Adrenal gland (tissue), 12 donors: ENCODE results near the gene KAT6B. TPM values are rescaled to one million over a fixed set of nuclear protein-coding genes. Genes with fewer than 3 reads are reported as not detected.
A peak's percentile ranks its signal among the peaks of the same experiment; 100 is the strongest.

Experiments used
- DNase-seq, 7 donors: peaks; one replicate each; pipeline ENCODE4 v3.0.0-alpha.2; 2019 to 2020
- H3K27ac ChIP-seq, 5 donors: fragments of 200-600 bp; sonication (generic) in 4 of 5; 1 replicate in 3 of 5; 2 replicates in 2 of 5; pipeline versions ENCODE4 v1.5.1 to v1.8.0; 2016 to 2020; ENCODE audit warnings: mild to moderate bottlenecking in 1 of 5
- H3K27me3 ChIP-seq: fragments of 200-600 bp; 2 replicates; pipeline ENCODE4 v1.8.0; 2021
- H3K36me3 ChIP-seq, 2 donors: fragments of 200-600 bp; replicated peaks in 1 of 2; 1 replicate in 1 of 2; 2 replicates in 1 of 2; pipeline versions ENCODE4 v1.5.1 to v1.8.0; 2018 to 2022
- H3K4me1 ChIP-seq, 2 donors: fragments of 200-600 bp; replicated peaks in 1 of 2; 1 replicate in 1 of 2; 2 replicates in 1 of 2; pipeline versions ENCODE4 v1.5.1 to v1.8.0; 2018 to 2021
- H3K4me3 ChIP-seq, 4 donors: fragments of 200-600 bp; sonication (generic) in 3 of 4; one replicate each; pipeline ENCODE4 v1.5.1; 2016 to 2018
- H3K9me3 ChIP-seq, 3 donors: fragments of 200-600 bp; sonication (generic) in 1 of 3; replicated peaks in 1 of 3; 1 replicate in 2 of 3; 2 replicates in 1 of 3; pipeline versions ENCODE4 v1.5.1 to v1.8.0; 2016 to 2021
- CTCF ChIP-seq, 6 experiments: fragments of 450-650 bp in 4 of 6; fragments of 200-600 bp in 2 of 6; sonication (generic) in 1 of 6; IDR thresholded peaks; 1 replicate in 5 of 6; 2 replicates in 1 of 6; pipeline versions ENCODE4 v1.5.1 to v1.8.0; 2016 to 2021; ENCODE audit warnings: antibody characterized with exemption in 6 of 6, mild to moderate bottlenecking in 2 of 6, moderate library complexity in 1 of 6
- POLR2A ChIP-seq, 2 donors: fragments of 450-650 bp; IDR thresholded peaks; one replicate each; pipeline ENCODE4 v1.6.1; 2017; ENCODE audit warnings: antibody characterized with exemption in 2 of 2, mild to moderate bottlenecking in 2 of 2, moderate library complexity in 1 of 2
- WGBS, 4 donors: extraction: QIAGEN DNeasy Blood & Tissue Kit in 2 of 4; methylation state at CpG; one replicate each; pipeline versions ENCODE4 v1.1.5 to v1.1.7; 2013 to 2017; 5-methylcytosine and 5-hydroxymethylcytosine counted together
- intact Hi-C, 2 donors: fragments of 100-400 bp; cut with DNase I; formaldehyde crosslinking; loops; one replicate each; pipeline versions ENCODE4 v1.14.1 to v1.15.0; 2022 to 2023
- polyA plus RNA-seq, 3 donors: library from polyadenylated mRNA; stranded (reverse); fragments of 200-250 nt in 2 of 3; fragments of 350-450 nt in 1 of 3; fragmentation: Illumina TruSeq in 1 of 3; extraction: RNeasy Lipid Tissue Mini Kit (QIAGEN cat#74804) in 1 of 3; gene quantifications; one replicate each; pipeline ENCODE4 v1.2.3, GENCODE V29; 2013 to 2014
- total RNA-seq, 9 donors: library from RNA; depleted of rRNA in 4 of 9; stranded (reverse); fragments of >200 nt in 4 of 9; fragments of 120-200 nt in 1 of 9; fragmentation: NEBNext Ultra II Directional in 1 of 9; extraction: Animal tissue kit (Norgen Biotek cat#: 25700) in 1 of 9; gene quantifications; one replicate each; pipeline versions ENCODE4 v1.1.0 to v1.2.4, GENCODE V29; 2013 to 2023
- donor health status: healthy with polysubstance abuse.
- donor health status: Bipolar disorder and iron deficiency.
- donor health status: DM: yes; HTN: yes; CAD: no.
- donor health status: DM: no; HTN: no; CAD: no.
- donor health status: DM: no; HTN: no; CAD: no.
- donor health status: DM: yes; HTN: yes; CAD: no.

KAT6B gene
- total and polyA plus RNA-seq, 12 donors: 6.0 to 50.2 (median 25.8) TPM

GRCh38 chr10:74835963-74836362 lies 9.6 kb downstream of the KAT6B start:
- Histone ChIP-seq H3K36me3 (no peaks in the 10 kb centered on the region), H3K4me1 (peaks cover 15 to 55% of the 10 kb centered on the region in 2 donors), H3K9me3 (no peaks in the 10 kb centered on the region), H3K27me3 (no peaks in the 10 kb centered on the region), H3K4me3 (no peak overlapping the region), H3K27ac (peak overlapping the region in 1 of 5 donors; percentile 20)
- TF ChIP-seq POLR2A (IDR thresholded peaks at IDR 0.05): no peak
- TF ChIP-seq CTCF (IDR thresholded peaks at IDR 0.05): no peak
- intact Hi-C loops: no loop called here
- DNase-seq: no peak
- WGBS, 4 donors: 92 to 97% (median 93%) methylated on average over 3 of the region's 3 CpGs

DNA sequence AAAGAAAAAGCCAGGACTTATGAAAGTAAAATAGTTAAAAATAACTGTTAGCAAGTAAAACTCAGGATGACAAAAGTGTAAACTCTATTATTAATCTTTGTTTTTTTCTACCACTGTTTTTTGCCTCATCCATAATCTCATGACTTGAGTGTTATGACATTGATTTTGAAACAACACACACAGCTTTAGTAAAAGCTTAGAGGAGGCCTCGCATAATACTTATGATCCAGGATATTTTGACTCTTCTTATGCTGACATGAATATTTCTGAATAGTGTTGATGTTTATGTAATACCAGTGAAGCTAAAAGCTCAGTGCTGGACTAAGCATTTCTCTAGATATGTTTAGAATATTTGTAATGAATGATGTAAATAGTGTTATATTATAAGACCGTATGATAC lies 10.5 kb downstream of the KAT6B start:
- H3K27ac ChIP-seq: peak overlapping the region in 2 of 5 donors; percentile 13 to 20
- H3K4me1 ChIP-seq: peaks cover 24 to 57% of the 10 kb centered on the region in 2 donors
- TF ChIP-seq POLR2A (IDR thresholded peaks at IDR 0.05): no peak
- TF ChIP-seq CTCF (IDR thresholded peaks at IDR 0.05): no peak
- DNase-seq: no peak
- whole genome bisulfite sequencing, 4 donors: 36 to 54% (median 43%) methylated on average over 2 of the region's 2 CpGs
- no peaks in the 10 kb centered on the region for H3K36me3 ChIP-seq
- H3K4me3 ChIP-seq: no peak overlapping the region
- no peaks in the 10 kb centered on the region for H3K9me3 ChIP-seq
- no peaks in the 10 kb centered on the region for H3K27me3 ChIP-seq
- intact Hi-C loops: no loop called here

DNA sequence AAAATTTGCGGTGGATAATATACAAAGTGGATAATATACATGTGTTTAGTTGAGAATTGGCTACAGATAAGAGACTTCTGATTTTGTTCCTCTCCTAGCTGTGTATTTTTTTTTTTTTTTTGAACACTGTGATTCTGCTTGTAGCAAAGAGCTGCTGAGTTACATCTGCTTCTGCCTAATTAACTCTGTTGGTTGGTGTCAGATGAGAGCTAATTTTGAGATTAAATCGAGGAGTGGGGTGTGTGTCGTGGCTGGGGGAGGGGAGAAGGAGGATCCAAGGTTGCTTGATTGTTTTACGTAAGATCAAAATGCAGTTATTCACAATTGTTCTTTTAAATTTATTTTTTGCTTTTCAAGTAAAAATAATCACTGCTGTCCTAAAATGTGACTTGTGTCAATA lies 11.3 kb downstream of the KAT6B start:
- H3K9me3 ChIP-seq: no peaks in the 10 kb centered on the region
- TF ChIP-seq CTCF (IDR thresholded peaks at IDR 0.05) (no peak), POLR2A (IDR thresholded peaks at IDR 0.05) (no peak)
- no peak for DNase-seq
- no peaks in the 10 kb centered on the region for H3K27me3 ChIP-seq
- H3K4me1 ChIP-seq: peaks cover 25 to 59% of the 10 kb centered on the region in 2 donors
- H3K4me3 ChIP-seq: no peak overlapping the region
- intact Hi-C loops: no loop called here
- WGBS, 4 donors: 36 to 65% (median 50%) methylated on average over 4 of the region's 4 CpGs
- peak overlapping the region in 1 of 5 donors; percentile 13 for H3K27ac ChIP-seq
- H3K36me3 ChIP-seq: no peaks in the 10 kb centered on the region

GRCh38 chr10:74839708-74840107 lies 13.3 kb downstream of the KAT6B start:
- 76 to 83% (median 80%) methylated on average over 4 of the region's 4 CpGs for WGBS, 4 donors
- Histone ChIP-seq H3K9me3 (no peaks in the 10 kb centered on the region), H3K27ac (no peak overlapping the region), H3K4me3 (no peak overlapping the region), H3K36me3 (no peaks in the 10 kb centered on the region), H3K27me3 (no peaks in the 10 kb centered on the region), H3K4me1 (peaks cover 25 to 52% of the 10 kb centered on the region in 2 donors)
- intact Hi-C loops: no loop called here
- TF ChIP-seq CTCF (IDR thresholded peaks at IDR 0.05) (no peak), POLR2A (IDR thresholded peaks at IDR 0.05) (no peak)
- DNase-seq: no peak
